IPS-20b (cell line): ENCODE results near the gene TRPC3.

Experiments
- H3K27ac ChIP-seq: one replicate; pipeline ENCODE4 v1.5.1; 2013; ENCODE audit warnings: low read length
- H3K27me3 ChIP-seq: 2 replicates; pipeline ENCODE4 v1.6.1; 2013; ENCODE audit warnings: mild to moderate bottlenecking, low read length, inconsistent platforms; ENCODE audit not compliant: insufficient read depth
- H3K36me3 ChIP-seq: 2 replicates; pipeline ENCODE4 v1.6.1; 2013; ENCODE audit warnings: low read depth, mild to moderate bottlenecking, inconsistent platforms, low read length, moderate library complexity; ENCODE audit not compliant: insufficient read depth
- H3K4me1 ChIP-seq: 2 replicates; pipeline ENCODE4 v1.6.1; 2013; ENCODE audit warnings: mild to moderate bottlenecking, control low read depth, inconsistent platforms, low read length, moderate library complexity; ENCODE audit not compliant: insufficient read depth
- H3K4me3 ChIP-seq: 2 replicates; pipeline ENCODE4 v1.5.1; 2013; ENCODE audit warnings: mild to moderate bottlenecking, low read length, inconsistent platforms
- H3K9ac ChIP-seq: 2 replicates; pipeline ENCODE4 v1.6.1; 2013; ENCODE audit warnings: low read depth, mild to moderate bottlenecking, inconsistent platforms, low read length, moderate library complexity
- H3K9me3 ChIP-seq: 2 replicates; pipeline ENCODE4 v1.6.1; 2013; ENCODE audit warnings: mild to moderate bottlenecking, low read depth, low read length, inconsistent platforms; ENCODE audit not compliant: insufficient read depth

TRPC3 gene

GRCh38 chr4:121900132-121900983, 51.5 kb downstream of the TRPC3 start:
- H3K9ac ChIP-seq: no peak overlapping the region
- no peaks in the 10 kb centered on the region for H3K27me3 ChIP-seq
- no peaks in the 10 kb centered on the region for H3K9me3 ChIP-seq
- no peaks in the 10 kb centered on the region for H3K36me3 ChIP-seq
- H3K27ac ChIP-seq: no peak overlapping the region
- H3K4me1 ChIP-seq: no peaks in the 10 kb centered on the region
- no peak overlapping the region for H3K4me3 ChIP-seq

- no peaks in the 10 kb centered on the region for H3K9me3 ChIP-seq
- H3K36me3 ChIP-seq: no peaks in the 10 kb centered on the region
- H3K27me3 ChIP-seq: no peaks in the 10 kb centered on the region
- H3K4me3 ChIP-seq: no peak overlapping the region
- no peaks in the 10 kb centered on the region for H3K4me1 ChIP-seq
- no peak overlapping the region for H3K27ac ChIP-seq
- no peak overlapping the region for H3K9ac ChIP-seq
These were observed 53.7 kb downstream of the TRPC3 start for GRCh38 chr4:121898150-121898549.

DNA sequence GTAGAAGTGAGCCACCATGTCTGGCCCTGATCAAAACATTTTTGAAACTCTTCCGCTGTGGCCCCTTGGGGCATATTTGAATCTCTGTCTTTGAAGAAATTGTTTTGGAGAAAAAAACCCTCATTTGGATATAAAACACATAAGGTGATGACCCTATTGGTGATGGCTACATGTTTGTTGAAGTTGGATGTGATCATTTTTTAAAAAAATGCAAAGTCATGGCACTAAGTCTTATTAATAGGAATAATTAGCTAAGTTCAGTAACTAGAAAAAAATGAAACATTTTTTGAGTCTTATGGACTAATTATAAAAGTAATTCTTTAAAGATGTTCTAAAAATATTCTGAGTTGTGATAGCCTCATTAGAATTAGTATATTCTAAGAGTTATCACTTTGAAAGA, 63.7 kb downstream of the TRPC3 start:
- Histone ChIP-seq H3K9ac (no peak overlapping the region), H3K27ac (no peak overlapping the region), H3K36me3 (no peaks in the 10 kb centered on the region), H3K9me3 (no peaks in the 10 kb centered on the region), H3K4me3 (no peak overlapping the region), H3K4me1 (peaks cover 3% of the 10 kb centered on the region; the same call in 1 of the 2 replicates), H3K27me3 (no peaks in the 10 kb centered on the region)

- H3K4me3 ChIP-seq: no peak overlapping the region
- H3K9me3 ChIP-seq: no peaks in the 10 kb centered on the region
- no peaks in the 10 kb centered on the region for H3K27me3 ChIP-seq
- no peak overlapping the region for H3K27ac ChIP-seq
- H3K9ac ChIP-seq: no peak overlapping the region
- no peaks in the 10 kb centered on the region for H3K36me3 ChIP-seq
- peaks cover 3% of the 10 kb centered on the region; the same call in 1 of the 2 replicates for H3K4me1 ChIP-seq
These were observed 66.7 kb downstream of the TRPC3 start for GRCh38 chr4:121885115-121885514.

DNA sequence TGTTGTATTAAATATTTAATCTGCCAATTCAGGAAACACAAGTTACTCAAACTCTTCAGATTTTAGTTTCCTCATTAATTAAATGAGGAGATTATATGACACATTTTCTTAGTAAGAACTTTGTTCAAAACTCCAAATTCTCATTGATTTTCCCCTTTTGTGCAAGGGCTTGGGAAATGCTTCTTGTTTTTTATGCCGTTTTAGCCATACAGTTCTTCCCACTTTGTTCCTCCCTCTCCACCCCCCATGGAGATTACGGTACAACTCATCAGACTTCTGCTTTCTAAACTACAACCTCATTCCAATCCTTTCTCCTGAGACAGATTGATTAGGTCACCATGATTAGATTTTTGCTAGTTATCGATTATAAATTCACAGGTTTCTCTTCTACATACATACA, 70.7 kb downstream of the TRPC3 start:
- H3K9ac ChIP-seq: no peak overlapping the region
- no peaks in the 10 kb centered on the region for H3K9me3 ChIP-seq
- no peaks in the 10 kb centered on the region for H3K36me3 ChIP-seq
- no peaks in the 10 kb centered on the region for H3K27me3 ChIP-seq
- peaks cover 3% of the 10 kb centered on the region; the same call in 1 of the 2 replicates for H3K4me1 ChIP-seq
- no peak overlapping the region for H3K27ac ChIP-seq
- no peak overlapping the region for H3K4me3 ChIP-seq

DNA sequence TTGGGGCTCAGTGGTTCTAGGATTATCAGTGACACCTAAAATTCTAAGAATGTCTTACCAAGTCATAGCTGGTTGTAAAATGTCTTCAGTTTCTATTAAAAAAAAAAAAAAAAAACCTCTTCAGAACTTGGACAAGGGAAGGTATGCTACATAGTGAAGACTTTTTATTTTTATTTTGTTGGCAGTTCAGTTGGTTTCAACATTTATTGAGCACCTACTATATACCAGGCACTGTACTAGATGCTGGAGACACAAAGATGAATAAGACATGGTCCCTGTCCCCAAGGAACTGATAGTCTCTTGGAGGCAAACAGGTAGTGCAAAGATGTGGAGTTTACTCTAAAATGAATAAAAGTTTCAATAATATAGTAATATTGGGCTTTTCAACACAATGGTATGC, 72.7 kb downstream of the TRPC3 start:
- Histone ChIP-seq H3K27me3 (no peaks in the 10 kb centered on the region), H3K4me1 (peaks cover 3% of the 10 kb centered on the region; the same call in 1 of the 2 replicates), H3K4me3 (no peak overlapping the region), H3K9ac (no peak overlapping the region), H3K27ac (no peak overlapping the region), H3K36me3 (no peaks in the 10 kb centered on the region), H3K9me3 (no peaks in the 10 kb centered on the region)

DNA sequence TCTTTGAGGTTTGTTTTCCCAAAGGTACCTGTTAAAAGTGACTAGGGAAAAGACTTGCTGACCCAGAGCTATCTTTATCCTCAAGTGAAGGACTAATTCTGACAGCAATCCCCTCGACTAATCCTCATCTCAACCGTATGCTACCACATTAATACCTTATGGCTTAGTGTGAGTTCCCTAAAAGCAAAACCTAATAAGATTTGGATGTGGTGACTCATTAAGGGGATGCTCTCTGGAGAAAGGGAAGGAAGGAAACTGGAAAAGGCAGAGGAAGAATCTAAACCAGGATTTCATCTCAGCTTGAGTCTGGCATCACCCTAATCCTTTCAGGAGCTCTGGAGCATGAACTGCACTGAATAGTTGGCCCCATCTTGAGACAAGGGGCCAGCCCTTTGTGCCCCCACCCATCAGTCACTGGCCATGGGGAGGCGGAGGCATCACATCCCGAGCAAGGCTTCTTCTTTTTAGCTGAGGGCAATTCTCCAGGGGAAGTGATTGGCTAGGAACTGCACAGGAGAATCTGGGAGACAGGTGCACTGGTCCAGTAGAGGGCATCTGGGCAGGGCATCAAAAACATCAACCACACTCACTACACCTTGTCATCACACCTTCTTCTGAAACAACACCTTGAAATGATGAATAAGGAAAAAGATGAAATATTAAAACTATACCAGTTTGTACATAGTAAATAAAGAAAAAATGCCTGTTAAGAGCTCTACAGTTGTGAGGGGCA, 74.7 kb downstream of the TRPC3 start:
- no peak overlapping the region for H3K9ac ChIP-seq
- H3K4me3 ChIP-seq: no peak overlapping the region
- H3K9me3 ChIP-seq: no peaks in the 10 kb centered on the region
- no peak overlapping the region for H3K27ac ChIP-seq
- no peaks in the 10 kb centered on the region for H3K27me3 ChIP-seq
- H3K36me3 ChIP-seq: no peaks in the 10 kb centered on the region
- no peaks in the 10 kb centered on the region for H3K4me1 ChIP-seq

- Histone ChIP-seq H3K4me3 (no peak overlapping the region), H3K27ac (no peak overlapping the region), H3K9ac (no peak overlapping the region), H3K9me3 (no peaks in the 10 kb centered on the region), H3K27me3 (no peaks in the 10 kb centered on the region), H3K36me3 (no peaks in the 10 kb centered on the region), H3K4me1 (no peaks in the 10 kb centered on the region)
These were observed 75.8 kb downstream of the TRPC3 start for GRCh38 chr4:121876070-121876469.

DNA sequence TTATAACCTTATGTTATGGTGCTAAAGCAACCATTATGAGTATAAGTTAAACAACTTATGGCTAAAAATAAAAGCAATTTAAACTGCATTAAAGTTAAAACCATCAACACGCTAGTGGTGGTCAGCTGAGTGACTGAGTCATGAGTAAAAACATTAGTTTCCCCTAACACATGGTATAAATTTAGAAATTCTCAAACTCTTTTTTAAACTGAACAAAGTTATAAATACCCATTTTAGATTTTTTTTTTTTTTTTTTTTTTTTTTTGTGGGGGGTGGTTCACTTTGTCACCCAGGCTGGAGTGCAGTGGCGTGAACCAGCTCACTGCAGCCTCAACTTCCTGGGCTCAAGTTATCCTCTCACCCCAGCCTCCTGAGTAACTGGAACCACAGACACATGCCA, 76.2 kb downstream of the TRPC3 start:
- H3K4me1 ChIP-seq: no peaks in the 10 kb centered on the region
- H3K27ac ChIP-seq: no peak overlapping the region
- H3K27me3 ChIP-seq: no peaks in the 10 kb centered on the region
- H3K9ac ChIP-seq: no peak overlapping the region
- H3K9me3 ChIP-seq: no peaks in the 10 kb centered on the region
- no peak overlapping the region for H3K4me3 ChIP-seq
- H3K36me3 ChIP-seq: no peaks in the 10 kb centered on the region

GRCh38 chr4:121873604-121874003, 78.3 kb downstream of the TRPC3 start:
- no peaks in the 10 kb centered on the region for H3K4me1 ChIP-seq
- H3K9me3 ChIP-seq: no peaks in the 10 kb centered on the region
- H3K27ac ChIP-seq: no peak overlapping the region

GRCh38 chr4:121869841-121870822, 81.7 kb downstream of the TRPC3 start, which contains the start of gene BBS7:
BBS7 (minus strand) TSS chr4:121870474; CDS start chr4:121870313, 161 bp downstream.
- Histone ChIP-seq H3K4me1 (no peaks in the 10 kb centered on the region), H3K36me3 (peaks cover 25% of the 10 kb centered on the region), H3K9ac (peak within 1 kb of the TSS; percentile 90; the same call in 1 of the 2 replicates), H3K9me3 (no peaks in the 10 kb centered on the region; the same call in 1 of the 2 replicates), H3K27ac (peak within 1 kb of the TSS; percentile 71), H3K27me3 (no peaks in the 10 kb centered on the region), H3K4me3 (peak within 1 kb of the TSS; percentile 93)

More at GRCh38 chr4:121873604-121874003, 78.3 kb downstream of the TRPC3 start:
- no peak overlapping the region for H3K9ac ChIP-seq
- no peaks in the 10 kb centered on the region for H3K36me3 ChIP-seq
- no peak overlapping the region for H3K4me3 ChIP-seq
- no peaks in the 10 kb centered on the region for H3K27me3 ChIP-seq
